HepG2 (cell line): ENCODE data around the gene COMMD10. TPM values are rescaled to one million over a fixed set of nuclear protein-coding genes. Genes with fewer than 3 reads are reported as not detected.

Source experiments
- ATAC-seq: fragments of 200-7000 bp; cut with Tn5 transposase; 3 replicates; pipeline ENCODE4 v1.9.1; 2020; ENCODE audit warnings: mild to moderate bottlenecking, moderate library complexity
- BruUV-seq: library from RNA; stranded (reverse); fragments of 400-500 nt; replicated peaks from 2 replicates; lab custom pipeline; 2021; lab: Mats Ljungman, UMichigan
- CTCF ChIA-PET: fragments of 300-600 bp; formaldehyde crosslinking; extraction: SDS; loops from one replicate; lab custom pipeline; 2021; ENCODE audit warnings: low total read pairs, inconsistent platforms, low intra/inter-chr PET ratio; lab: Yijun Ruan, JAX
- POLR2A ChIA-PET: fragments of 350-600 bp; sonication (Branson Sonifier 250); formaldehyde crosslinking; loops from one replicate; lab custom pipeline; 2020; ENCODE audit warnings: antibody characterized with exemption, inconsistent platforms; lab: Yijun Ruan, JAX
- DNase-seq: peaks from one replicate; pipeline ENCODE4 v3.0.0-alpha.2; 2015; ENCODE audit warnings: low spot score
- FAIRE-seq: peaks from 3 replicates; lab custom pipeline; 2011; peaks lifted over from hg19 to GRCh38; lab: Jason Lieb, UNC
- H2AFZ ChIP-seq: one replicate; pipeline ENCODE4 v1.6.1; 2011; ENCODE audit warnings: low read length, inconsistent platforms
- H3K27ac ChIP-seq: fragments of 300-600 bp; 3 replicates; pipeline ENCODE4 v1.8.0; 2011; ENCODE audit warnings: mixed run types, mild to moderate bottlenecking, mixed read lengths, low read length, inconsistent platforms; ENCODE audit not compliant: insufficient read depth; ENCODE audit errors: extremely low read length
- H3K27me3 ChIP-seq, 2 experiments: fragments of 200-600 bp in 1 of 2; 2 replicates in 1 of 2; 3 replicates in 1 of 2; pipeline versions ENCODE4 v1.6.0 to v1.8.0; 2011; ENCODE audit warnings: low read length in 2 of 2, mild to moderate bottlenecking in 2 of 2, moderate library complexity in 2 of 2, inconsistent platforms in 1 of 2; ENCODE audit not compliant: insufficient read depth in 2 of 2, control insufficient read depth in 1 of 2
- H3K36me3 ChIP-seq, 2 experiments: fragments of 200-600 bp in 1 of 2; replicated peaks in 1 of 2; 2 replicates in 1 of 2; 3 replicates in 1 of 2; pipeline versions ENCODE4 v1.5.1 to v1.8.0; 2011; ENCODE audit warnings: low read length in 2 of 2, inconsistent platforms in 1 of 2; ENCODE audit not compliant: insufficient read depth in 2 of 2, control insufficient read depth in 1 of 2
- H3K4me1 ChIP-seq: 2 replicates; pipeline ENCODE4 v1.5.1; 2012; ENCODE audit warnings: low read length, inconsistent platforms; ENCODE audit not compliant: insufficient read depth
- H3K4me2 ChIP-seq: 2 replicates; pipeline ENCODE4 v1.6.0; 2011; ENCODE audit warnings: low read depth, low read length, inconsistent platforms
- H3K4me3 ChIP-seq, 3 experiments: fragments of 200-600 bp in 1 of 3; sonication (generic), shearing (Covaris generic) in 1 of 3; replicated peaks in 1 of 3; 2 replicates each; pipeline ENCODE4 v1.5.1; 2011 to 2016; ENCODE audit warnings: low read length in 3 of 3, inconsistent platforms in 2 of 3, low read depth in 2 of 3, mild to moderate bottlenecking in 2 of 3, control low read depth in 1 of 3, mixed read lengths in 1 of 3; ENCODE audit not compliant: insufficient read depth in 1 of 3
- H3K79me2 ChIP-seq: one replicate; pipeline ENCODE4 v1.6.1; 2011; ENCODE audit warnings: low read length, inconsistent platforms; ENCODE audit not compliant: insufficient read depth
- H3K9ac ChIP-seq: 2 replicates; pipeline ENCODE4 v1.6.0; 2011; ENCODE audit warnings: mild to moderate bottlenecking, low read depth, low read length, inconsistent platforms; ENCODE audit not compliant: insufficient read depth
- H3K9me3 ChIP-seq: 2 replicates; pipeline ENCODE4 v1.5.1; 2012; ENCODE audit warnings: mild to moderate bottlenecking, low read length
- H4K20me1 ChIP-seq: 2 replicates; pipeline ENCODE4 v1.6.0; 2011; ENCODE audit warnings: inconsistent platforms, mild to moderate bottlenecking, low read length, moderate library complexity; ENCODE audit not compliant: insufficient read depth
- NFIC ChIP-seq: IDR thresholded peaks from 2 replicates; pipeline ENCODE4 v1.6.1; 2012; ENCODE audit warnings: mild to moderate bottlenecking, low read length, inconsistent platforms
- NPAS2 ChIP-seq: sonication (generic); formaldehyde crosslinking; IDR thresholded peaks from 2 replicates; pipeline ENCODE4 v1.8.0; 2022; ENCODE audit warnings: mild to moderate bottlenecking, missing genetic modification reagents, borderline replicate concordance
- ZBTB42 ChIP-seq: sonication (generic); formaldehyde crosslinking; IDR thresholded peaks from 2 replicates; pipeline ENCODE4 v1.5.0; 2020; ENCODE audit warnings: mild to moderate bottlenecking, missing genetic modification reagents
- ZHX2 ChIP-seq, 2 experiments: sonication (generic) in 1 of 2; formaldehyde crosslinking in 1 of 2; IDR thresholded peaks; 2 replicates each; pipeline versions ENCODE4 v1.6.1 to v1.9.0; 2014 to 2022; ENCODE audit warnings: antibody characterized with exemption in 1 of 2, borderline replicate concordance in 1 of 2, inconsistent platforms in 1 of 2, low read depth in 1 of 2, missing genetic modification reagents in 1 of 2
- ZXDC ChIP-seq: sonication (generic); formaldehyde crosslinking; IDR thresholded peaks from 2 replicates; pipeline ENCODE4 v1.5.0; 2020; ENCODE audit warnings: mild to moderate bottlenecking, missing genetic modification reagents
- WGBS: methylation state at CpG from one replicate; pipeline ENCODE4 v1.1.6; 2017; ENCODE audit warnings: low lambda C conversion rate; 5-methylcytosine and 5-hydroxymethylcytosine counted together
- in situ Hi-C: cut with HindIII; loops from 2 replicates; pipeline ENCODE4 v1.10.0; 2017; ENCODE audit warnings: low pct_unique_long_range_greater_than_20kb; ENCODE audit not compliant: extremely low pct_ligation_motif_present
- intact Hi-C: fragments of 100-400 bp; cut with micrococcal nuclease; formaldehyde crosslinking; loops from one replicate; pipeline ENCODE4 v1.10.0; 2022; ENCODE audit not compliant: unreplicated experiment
- polyA plus RNA-seq, 8 experiments: library from polyadenylated mRNA; depleted of rRNA in 3 of 8; stranded (reverse) in 7 of 8; unstranded in 1 of 8; fragments of >200 nt; fragmentation: Illumina TruSeq in 4 of 8; extraction: Trizol in 4 of 8; gene quantifications; 2 replicates each; pipeline versions ENCODE4 v1.2.1 to v1.2.3, GENCODE V29; 2011 to 2016; ENCODE audit warnings: low read depth in 4 of 8, missing spikeins in 1 of 8, mixed read lengths in 1 of 8; ENCODE audit not compliant: insufficient read depth in 1 of 8
- total RNA-seq, 5 experiments: library from RNA; depleted of rRNA; stranded (reverse); fragments of >200 nt; fragmentation: Illumina TruSeq; extraction: Trizol; gene quantifications; 2 replicates each; pipeline ENCODE4 v1.2.3, GENCODE V29; 2016; ENCODE audit warnings: low read depth in 1 of 5
- TF ChIP-seq, protein P1 (sequence below): sonication (generic); formaldehyde crosslinking; IDR thresholded peaks from 2 replicates; pipeline ENCODE4 v1.5.0; 2020; ENCODE audit warnings: missing genetic modification reagents

COMMD10 gene
- total and polyA plus RNA-seq, 2 of the 13 experiments (the other 11 are each of a cell fraction or from before 2014, with no cell fraction given): 16.9 to 39.3 TPM

DNA sequence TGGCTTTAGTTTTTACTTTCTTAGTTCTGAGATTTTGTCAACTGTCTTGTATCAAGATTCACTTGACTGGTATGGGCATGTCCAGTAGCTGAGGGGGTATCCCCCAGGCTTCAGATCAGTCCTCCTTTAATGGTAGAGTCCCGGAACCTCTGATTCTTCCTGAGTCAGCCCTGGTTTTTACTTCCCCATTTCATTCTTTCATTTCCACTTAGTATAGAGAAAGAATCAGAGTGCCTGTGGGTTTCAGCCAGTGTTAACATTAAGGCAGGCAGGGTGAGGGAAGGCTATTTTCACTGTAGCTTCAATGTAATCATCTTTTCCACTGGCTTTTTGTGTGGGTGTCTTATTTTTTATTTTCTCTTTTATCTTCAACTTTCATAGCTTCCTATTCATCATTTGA, 8.3 kb upstream of the COMMD10 start:
- peaks cover 8% of the 10 kb centered on the region for H3K4me1 ChIP-seq
- no peaks in the 10 kb centered on the region for H3K9me3 ChIP-seq
- no peak overlapping the region for H3K4me3 ChIP-seq
- H3K4me2 ChIP-seq: no peak overlapping the region
- H2AFZ ChIP-seq: no peak overlapping the region
- in situ Hi-C loops: no loop called here
- TF ChIP-seq, protein P1, sequence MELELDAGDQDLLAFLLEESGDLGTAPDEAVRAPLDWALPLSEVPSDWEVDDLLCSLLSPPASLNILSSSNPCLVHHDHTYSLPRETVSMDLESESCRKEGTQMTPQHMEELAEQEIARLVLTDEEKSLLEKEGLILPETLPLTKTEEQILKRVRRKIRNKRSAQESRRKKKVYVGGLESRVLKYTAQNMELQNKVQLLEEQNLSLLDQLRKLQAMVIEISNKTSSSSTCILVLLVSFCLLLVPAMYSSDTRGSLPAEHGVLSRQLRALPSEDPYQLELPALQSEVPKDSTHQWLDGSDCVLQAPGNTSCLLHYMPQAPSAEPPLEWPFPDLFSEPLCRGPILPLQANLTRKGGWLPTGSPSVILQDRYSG (CRISPR knock-in tag): no peak
- TF ChIP-seq NPAS2 (CRISPR knock-in tag) (no peak), NFIC (no peak), ZXDC (CRISPR knock-in tag) (no peak), ZBTB42 (CRISPR knock-in tag) (no peak), ZHX2 (IDR thresholded peaks at IDR 0.05; ENCODE audit: low read depth) (no peak), ZHX2 (CRISPR knock-in tag; IDR thresholded peaks at IDR 0.05; ENCODE audit: borderline replicate concordance) (no peak)
- ChIA-PET CTCF (no interaction called here), POLR2A (interaction anchor here (0.9 kb wide), 1 partner anchor 8 kb away, joined by 3 read pairs; the partner anchor contains the start of gene COMMD10)
- no peaks in the 10 kb centered on the region for H3K79me2 ChIP-seq
- no peak overlapping the region for H3K9ac ChIP-seq
- no peak for FAIRE-seq
- no peaks in the 10 kb centered on the region; a peak in 1 of 5 replicates for H3K36me3 ChIP-seq
- 96% methylated on average over 1 of the region's 1 CpG for WGBS
- no peaks in the 10 kb centered on the region for H3K27me3 ChIP-seq
- no peaks in the 10 kb centered on the region for H4K20me1 ChIP-seq
- intact Hi-C loops: no loop called here
- no TSS peak for BruUV-seq
- no peak for DNase-seq
- no peak for ATAC-seq
- H3K27ac ChIP-seq: no peak overlapping the region
